ENCODE data around the gene CHTF18. TPM values are rescaled to one million over a fixed set of nuclear protein-coding genes. Genes with fewer than 3 reads are reported as not detected.
A peak's percentile ranks its signal among the peaks of the same experiment; 100 is the strongest.

Gene CHTF18
- total RNA-seq, 3 donors from 2014 or later = 11.9 to 32.4 (median 12.3) TPM

DNA sequence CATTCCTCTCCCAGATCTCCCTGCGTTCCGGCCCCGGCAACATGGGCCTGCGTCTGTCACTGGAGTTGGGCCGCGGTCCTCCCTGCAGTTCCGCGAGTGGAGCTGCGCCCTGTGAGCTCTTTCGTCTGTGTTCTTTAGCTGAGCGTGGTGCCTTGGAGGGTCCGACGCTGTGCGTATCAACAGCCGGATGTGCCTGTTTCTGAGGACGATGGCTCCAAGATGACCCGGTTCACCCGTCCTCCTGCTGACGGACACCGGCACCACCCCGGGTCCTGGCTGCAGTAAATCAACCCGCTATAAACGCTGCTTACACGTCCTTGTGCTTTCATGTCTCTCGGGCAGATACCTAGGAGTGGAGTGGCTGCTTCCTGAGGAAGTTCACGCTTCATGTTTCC, 56.9 kb downstream of the CHTF18 start:
- H3K4me1 ChIP-seq (ENCODE audit: low read depth) = no peaks in the 10 kb centered on the region
- TF ChIP-seq, protein P1, sequence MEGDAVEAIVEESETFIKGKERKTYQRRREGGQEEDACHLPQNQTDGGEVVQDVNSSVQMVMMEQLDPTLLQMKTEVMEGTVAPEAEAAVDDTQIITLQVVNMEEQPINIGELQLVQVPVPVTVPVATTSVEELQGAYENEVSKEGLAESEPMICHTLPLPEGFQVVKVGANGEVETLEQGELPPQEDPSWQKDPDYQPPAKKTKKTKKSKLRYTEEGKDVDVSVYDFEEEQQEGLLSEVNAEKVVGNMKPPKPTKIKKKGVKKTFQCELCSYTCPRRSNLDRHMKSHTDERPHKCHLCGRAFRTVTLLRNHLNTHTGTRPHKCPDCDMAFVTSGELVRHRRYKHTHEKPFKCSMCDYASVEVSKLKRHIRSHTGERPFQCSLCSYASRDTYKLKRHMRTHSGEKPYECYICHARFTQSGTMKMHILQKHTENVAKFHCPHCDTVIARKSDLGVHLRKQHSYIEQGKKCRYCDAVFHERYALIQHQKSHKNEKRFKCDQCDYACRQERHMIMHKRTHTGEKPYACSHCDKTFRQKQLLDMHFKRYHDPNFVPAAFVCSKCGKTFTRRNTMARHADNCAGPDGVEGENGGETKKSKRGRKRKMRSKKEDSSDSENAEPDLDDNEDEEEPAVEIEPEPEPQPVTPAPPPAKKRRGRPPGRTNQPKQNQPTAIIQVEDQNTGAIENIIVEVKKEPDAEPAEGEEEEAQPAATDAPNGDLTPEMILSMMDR (IDR thresholded peaks at IDR 0.05) = no peak
- no peak overlapping the region for H3K4me3 ChIP-seq
- intact Hi-C loops (cut with DNase I, micrococcal nuclease) = no loop called here
- H3K9me3 ChIP-seq = peaks cover 5% of the 10 kb centered on the region
- H3K36me3 ChIP-seq (ENCODE audit: low read depth) = no peaks in the 10 kb centered on the region
- DNase-seq = peak in 1 of 3 donors; percentile 44
- no peak for ATAC-seq

DNA sequence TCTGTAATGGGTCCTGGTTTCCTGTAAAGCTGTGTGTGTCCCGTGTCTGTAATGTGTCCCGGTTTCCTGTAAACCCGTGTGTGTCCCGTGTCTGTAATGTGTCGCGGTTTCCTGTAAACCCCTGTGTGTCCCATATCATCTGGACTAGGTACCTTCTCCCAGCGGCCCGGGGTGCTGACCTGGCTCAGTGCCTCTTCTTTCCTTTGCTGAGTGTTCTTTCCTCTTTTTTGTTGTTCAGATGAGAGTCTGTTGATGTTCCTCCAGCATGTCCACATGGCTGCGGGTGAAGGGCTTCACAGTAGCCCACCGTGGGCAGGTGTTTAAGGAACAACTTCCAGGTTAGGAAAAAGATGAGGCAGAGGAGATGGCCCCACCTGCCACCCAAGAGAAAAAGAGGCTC, 58.7 kb downstream of the CHTF18 start:
- Histone ChIP-seq H3K36me3 (ENCODE audit: low read depth) (no peaks in the 10 kb centered on the region), H3K4me3 (no peak overlapping the region), H3K4me1 (ENCODE audit: low read depth) (no peaks in the 10 kb centered on the region), H3K9me3 (peaks cover 5% of the 10 kb centered on the region)
- ATAC-seq (no peak), DNase-seq (peak in 1 of 3 donors; percentile 12)
- intact Hi-C loops (cut with DNase I, micrococcal nuclease) = no loop called here
- TF ChIP-seq, protein P1 (IDR thresholded peaks at IDR 0.05) = no peak

Small RNA genes within 50 kb of the gene (microRNA-seq; reads per million reads assigned to microRNA genes)
- not detected for gene MIR662

Other genes starting within 250 kb of the CHTF18 start
- not detected for gene PRR35, start 228.2 kb upstream of the CHTF18 start, total RNA-seq
- gene NHLRC4, start 221.6 kb upstream of the CHTF18 start, total RNA-seq = under 1 TPM; 0.26 to 0.82 (median 0.36) TPM
- 10 to 100 TPM; 37.8 to 39.6 (median 38.4) TPM for gene PIGQ, start 218.7 kb upstream of the CHTF18 start, total RNA-seq
- gene RAB40C, start 198.6 kb upstream of the CHTF18 start, total RNA-seq = 10 to 100 TPM; 31.2 to 51.0 (median 40.1) TPM
- gene WFIKKN1, start 157.6 kb upstream of the CHTF18 start, total RNA-seq = 1 to 10 TPM; 1.1 to 2.2 (median 1.6) TPM
- 10 to 100 TPM; 40.3 to 52.4 (median 50.0) TPM for gene METTL26, start 152.3 kb upstream of the CHTF18 start, total RNA-seq
- 100 to 1,000 TPM in 2 of 3 donors, 10 to 100 TPM in 1; 76.3 to 116 (median 100) TPM for gene MCRIP2, start 146.8 kb upstream of the CHTF18 start, total RNA-seq
- 10 to 100 TPM; 35.0 to 54.9 (median 50.2) TPM for gene WDR90, start 139.3 kb upstream of the CHTF18 start, total RNA-seq
- gene RHOT2, start 120.5 kb upstream of the CHTF18 start, total RNA-seq = 100 to 1,000 TPM; 124 to 138 (median 127) TPM
- gene RHBDL1, start 112.9 kb upstream of the CHTF18 start, total RNA-seq = 1 to 10 TPM; 2.8 to 3.4 (median 3.0) TPM
- gene STUB1, start 108.2 kb upstream of the CHTF18 start, total RNA-seq = 100 to 1,000 TPM in 2 of 3 donors, 10 to 100 TPM in 1; 77.8 to 119 (median 108) TPM
- gene JMJD8, start 104.3 kb upstream of the CHTF18 start, total RNA-seq = 10 to 100 TPM; 39.5 to 60.5 (median 46.9) TPM
- gene WDR24, start 98.2 kb upstream of the CHTF18 start, total RNA-seq = 10 to 100 TPM in 2 of 3 donors, 1 to 10 TPM in 1; 9.2 to 13.4 (median 10.5) TPM
- 1 to 10 TPM; 1.3 to 2.2 (median 2.1) TPM for gene FBXL16, start 82.8 kb upstream of the CHTF18 start, total RNA-seq
- 10 to 100 TPM; 15.8 to 34.5 (median 22.0) TPM for gene METRN, start 73.5 kb upstream of the CHTF18 start, total RNA-seq
- gene ANTKMT, start 67.5 kb upstream of the CHTF18 start, total RNA-seq = 10 to 100 TPM; 36.2 to 39.9 (median 39.8) TPM
- gene CCDC78, start 62.2 kb upstream of the CHTF18 start, total RNA-seq = under 1 TPM; 0.47 to 0.96 (median 0.80) TPM
- gene HAGHL, start 61.5 kb upstream of the CHTF18 start, total RNA-seq = 1 to 10 TPM; 1.9 to 6.6 (median 3.5) TPM
- gene CIAO3, start 47.6 kb upstream of the CHTF18 start, total RNA-seq = 10 to 100 TPM; 37.7 to 48.7 (median 47.6) TPM
- gene MSLN, start 27.9 kb upstream of the CHTF18 start, total RNA-seq = 1 to 10 TPM; 3.4 to 7.0 (median 4.7) TPM
- gene RPUSD1, start 239 bp upstream of the CHTF18 start, total RNA-seq = 10 to 100 TPM; 19.8 to 20.0 (median 19.8) TPM
- gene GNG13, start 12.1 kb downstream of the CHTF18 start, total RNA-seq = 1 to 10 TPM in 1 of 3 donors, under 1 TPM in 1, not detected in 1; 0.31 to 1.0 TPM
- gene LMF1, start 182.4 kb downstream of the CHTF18 start, total RNA-seq = 10 to 100 TPM; 16.4 to 26.5 (median 25.1) TPM
- gene SOX8, start 193.2 kb downstream of the CHTF18 start, total RNA-seq = 1 to 10 TPM in 1 of 3 donors, under 1 TPM in 2; 0.67 to 3.1 (median 0.75) TPM